HT1080 (cell line): ENCODE measurements around the gene SYK. TPM values are rescaled to one million over a fixed set of nuclear protein-coding genes. Genes with fewer than 3 reads are reported as not detected.
"Not testable (repeated sequence)": the region's sequence is repeated elsewhere in the genome, so short reads cannot be mapped to it uniquely, and the experiment has no call there.

ENCODE experiments used
- DNase-seq: peaks from one replicate; pipeline ENCODE4 v3.0.0-alpha.2; 2015; ENCODE audit warnings: low read depth
- polyA plus RNA-seq, 2 experiments: library from polyadenylated mRNA; depleted of rRNA; stranded (reverse); fragments of >200 nt; gene quantifications; 2 replicates each; pipeline ENCODE4 v1.2.3, GENCODE V29; 2015
- total RNA-seq: library from RNA; depleted of rRNA; stranded (reverse); fragments of >200 nt; shearing (Covaris generic); gene quantifications from 2 replicates; pipeline ENCODE4 v1.2.3, GENCODE V29; 2014; rRNA removed

SYK gene
- total RNA-seq = 0.03 and 0.68 TPM in 2 replicates
- not detected in 2 replicates for polyA plus RNA-seq (2015; cell fraction: cytosol; rRNA removed)
- polyA plus RNA-seq (2015; cell fraction: nucleus; rRNA removed) = not detected in 2 replicates

DNA sequence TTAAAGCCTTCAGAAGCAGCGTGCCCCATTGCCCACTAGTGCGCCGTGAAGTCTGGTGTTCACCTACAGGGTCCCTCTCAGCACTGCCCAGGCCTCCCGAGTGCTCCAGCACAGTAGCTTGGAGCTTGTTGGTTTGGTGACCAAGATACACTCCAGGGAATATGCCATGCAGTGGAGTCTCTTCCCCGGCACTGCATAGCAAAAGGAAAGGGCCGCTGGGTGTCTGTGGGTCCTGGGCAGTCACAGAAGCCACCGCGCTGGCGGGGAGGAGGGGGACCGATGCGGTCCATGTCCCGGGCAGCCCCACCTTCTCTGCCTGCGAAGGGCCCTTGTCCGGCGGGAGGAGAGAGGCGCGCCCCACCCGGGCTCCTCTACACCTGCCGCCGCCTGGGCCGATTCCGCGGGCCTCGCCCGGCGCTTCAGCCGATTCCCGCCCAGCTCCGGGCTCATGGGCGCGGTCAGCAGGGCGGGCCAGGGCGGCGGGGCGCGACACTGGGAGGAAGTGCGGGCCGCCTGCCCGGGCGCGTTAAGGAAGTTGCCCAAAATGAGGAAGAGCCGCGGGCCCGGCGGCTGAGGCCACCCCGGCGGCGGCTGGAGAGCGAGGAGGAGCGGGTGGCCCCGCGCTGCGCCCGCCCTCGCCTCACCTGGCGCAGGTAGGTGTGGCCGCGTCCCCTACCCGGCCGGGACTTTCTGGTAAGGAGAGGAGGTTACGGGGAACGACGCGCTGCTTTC, at the start of gene SYK:
TSS of gene SYK (plus strand) at position 579 of the 732 bp plus-strand sequence. CDS start 42,080 bp downstream, outside the sequence.
- DNase-seq = no peak

DNA sequence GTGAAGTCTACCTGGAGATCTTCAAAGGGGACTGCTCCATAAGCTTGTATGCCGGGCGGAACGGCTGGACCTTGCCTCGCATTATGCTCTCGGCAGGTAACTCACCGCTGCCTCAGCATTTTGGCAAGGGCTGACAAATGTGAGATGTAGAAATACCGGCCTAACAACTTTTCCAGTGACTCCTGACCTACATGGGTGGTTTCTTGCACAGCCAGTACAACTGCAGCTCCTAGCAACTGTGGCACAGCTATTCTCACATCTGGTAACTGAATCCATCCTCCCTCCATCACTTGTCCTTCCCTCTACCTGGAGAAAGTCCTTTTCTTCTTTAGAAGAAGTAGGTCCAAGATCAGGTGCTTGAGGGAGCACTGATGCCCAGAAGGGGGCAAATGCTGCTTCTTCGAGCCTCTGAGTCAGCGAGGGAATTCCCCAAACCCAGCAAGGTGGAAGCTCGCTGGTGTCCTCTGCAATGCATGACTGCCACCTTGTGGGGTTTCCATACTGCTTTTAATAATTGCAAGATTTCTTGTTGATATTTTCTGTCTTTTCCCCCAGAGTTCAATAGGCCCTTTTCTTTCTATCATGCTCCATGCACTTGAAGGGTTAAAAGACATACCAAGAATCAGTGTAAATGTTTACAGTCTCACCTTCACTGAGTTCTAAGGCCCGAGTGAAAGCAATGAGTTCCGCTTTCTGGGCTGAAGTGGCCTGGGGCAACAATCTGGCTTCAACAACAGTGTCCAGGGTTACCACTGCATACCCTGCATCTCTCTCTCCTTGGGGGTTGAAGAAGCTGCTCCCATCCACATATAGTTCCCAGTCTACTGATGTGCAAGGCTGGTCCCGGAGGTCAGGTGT, 45.9 kb upstream of the SYK start:
- peak; percentile 40 for DNase-seq

DNA sequence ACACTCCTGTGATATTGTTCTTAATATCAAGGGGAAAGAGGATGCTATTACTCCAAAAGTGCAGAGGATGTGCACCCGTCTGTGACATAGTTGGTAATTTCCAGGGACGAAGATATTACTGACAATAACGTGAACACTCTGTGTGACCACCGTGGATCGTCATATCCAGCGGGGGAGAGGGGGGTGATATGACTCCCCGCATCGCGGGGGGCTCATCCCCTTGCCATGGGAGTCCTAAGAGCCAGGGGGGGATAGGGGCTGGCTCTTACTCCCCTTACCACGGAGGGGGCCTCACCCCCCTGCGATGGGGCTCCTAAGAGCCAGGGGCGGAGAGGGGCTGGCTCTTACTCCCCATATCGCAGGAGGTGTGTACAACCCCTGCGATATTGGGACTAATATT, 41.0 kb upstream of the SYK start:
- not testable (repeated sequence) for DNase-seq

DNA sequence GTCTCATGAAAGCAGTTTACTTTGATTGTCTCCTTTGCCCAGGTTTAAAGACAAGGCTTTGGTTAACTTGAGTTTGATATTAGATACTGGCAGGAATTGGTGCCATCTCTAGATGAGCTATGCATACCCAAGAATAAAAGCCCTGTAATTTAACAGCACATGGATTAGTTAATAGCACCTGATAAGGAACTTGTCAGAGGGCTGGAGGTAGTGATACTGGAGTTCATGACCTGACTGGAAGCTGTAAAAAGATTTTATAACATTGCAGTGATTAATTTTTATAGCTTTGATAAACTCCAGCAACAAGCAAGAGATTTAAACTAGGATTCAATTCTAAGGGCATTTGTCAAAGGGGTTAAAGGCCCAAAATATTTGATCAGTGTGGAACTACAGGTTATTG, 34.9 kb upstream of the SYK start:
- no peak for DNase-seq

DNA sequence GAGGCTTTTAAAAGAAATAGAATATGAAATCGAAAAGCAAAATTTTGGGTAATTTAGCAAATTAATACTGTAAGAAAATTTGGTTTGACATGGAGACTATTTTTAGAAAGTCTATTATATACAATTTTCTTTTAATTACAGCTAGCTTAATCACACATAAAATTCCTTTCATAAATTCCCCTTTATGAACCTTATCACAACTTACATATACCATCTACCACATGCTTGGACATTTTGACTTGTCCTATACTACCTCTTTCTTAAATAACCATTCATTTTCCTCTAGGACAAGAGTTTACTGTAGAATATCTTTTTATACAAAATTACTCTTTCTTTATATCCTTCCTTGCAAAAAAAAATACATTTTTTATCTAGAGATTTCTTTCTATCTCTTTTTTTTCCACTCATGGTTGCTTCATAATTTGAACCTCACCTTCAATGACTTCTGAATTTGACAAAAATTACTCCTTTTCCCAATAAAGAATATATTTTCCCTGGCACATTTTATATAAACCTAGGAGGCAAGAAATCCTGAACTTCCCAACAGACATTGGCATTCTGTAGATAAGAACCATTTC, 34.0 kb upstream of the SYK start:
- DNase-seq = no peak

DNA sequence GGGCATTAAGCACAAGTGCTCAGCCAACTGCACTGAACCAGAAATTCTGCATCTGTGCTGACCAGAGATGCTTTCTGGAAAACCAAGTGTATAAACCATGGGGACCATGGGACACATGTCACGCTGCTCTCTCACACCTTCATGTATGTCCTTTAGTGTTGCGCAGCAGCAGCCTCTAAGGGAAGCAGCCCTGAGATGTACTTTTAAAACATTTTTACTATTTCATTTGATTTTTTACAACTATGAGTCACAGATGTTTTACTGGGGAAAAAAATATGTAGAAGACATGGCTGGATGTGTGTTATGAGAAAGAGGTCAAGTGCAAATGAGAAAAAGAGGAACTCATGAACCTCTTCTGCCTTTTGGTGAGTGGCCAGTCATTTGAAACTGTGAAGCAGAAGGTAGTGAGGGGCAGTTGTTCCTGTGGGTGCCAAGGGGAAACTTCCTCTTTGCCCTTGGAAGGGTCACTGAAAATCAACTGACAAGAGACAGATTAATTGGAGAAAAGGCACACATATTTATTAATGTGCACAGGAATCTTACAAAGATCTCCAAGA, 31.4 kb upstream of the SYK start:
- DNase-seq = no peak

DNA sequence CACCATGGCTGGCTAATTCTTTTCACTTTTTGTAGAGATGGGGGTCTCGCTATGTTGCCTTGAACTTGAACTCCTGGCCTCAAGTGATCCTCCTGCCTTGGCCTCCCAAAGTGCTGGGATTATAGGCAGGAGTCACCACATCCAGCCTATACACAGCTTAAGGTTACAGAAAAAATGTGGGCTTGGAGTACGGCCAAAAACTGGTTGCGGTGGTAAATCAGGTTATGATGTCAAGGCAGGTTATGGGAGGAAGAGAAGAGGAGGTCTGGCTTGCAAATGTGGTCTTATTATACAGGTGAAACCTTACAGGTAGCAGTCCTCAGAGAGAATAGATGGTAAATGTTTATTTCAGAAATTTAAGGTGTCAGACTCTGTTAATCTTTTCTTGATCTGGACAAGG, 30.7 kb upstream of the SYK start:
- no peak for DNase-seq

DNA sequence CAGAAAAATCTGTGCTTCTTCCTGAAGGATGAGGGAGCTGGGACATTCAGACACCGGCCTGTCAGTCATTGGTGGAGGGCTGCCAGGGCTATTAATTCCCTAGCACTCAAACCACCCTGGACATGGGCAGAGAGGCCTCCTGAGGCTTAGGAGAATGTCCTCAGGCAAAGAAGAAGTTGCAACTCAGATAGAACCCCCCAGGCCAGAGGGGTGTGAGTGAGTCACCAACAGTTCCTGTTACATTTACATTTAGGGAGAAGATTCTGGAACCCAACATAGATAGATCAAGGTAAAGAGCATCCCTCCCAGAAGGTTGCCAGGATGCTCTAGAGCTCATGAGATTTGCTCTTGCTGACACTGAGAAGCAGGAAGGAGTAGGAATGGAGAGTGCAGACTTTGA, 29.2 kb upstream of the SYK start:
- DNase-seq = no peak

DNA sequence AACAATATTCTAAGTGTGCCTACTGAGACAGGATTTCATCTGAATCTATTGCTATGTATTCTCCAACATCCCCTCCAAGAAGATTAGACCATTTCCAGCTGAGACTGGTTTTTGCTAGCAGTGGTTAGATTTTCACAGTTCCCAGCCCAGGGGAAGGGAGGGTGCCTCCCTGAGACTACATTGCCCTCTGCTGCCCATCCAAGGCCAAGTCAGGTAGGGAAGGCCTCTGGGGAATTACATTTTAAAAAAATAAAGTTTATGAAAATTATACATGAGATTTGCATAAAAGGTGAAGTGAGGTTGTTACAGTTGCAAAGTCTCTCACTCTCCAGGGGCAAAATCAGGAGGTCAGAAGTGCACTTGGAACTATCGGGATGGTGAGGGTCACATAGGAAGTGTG, 28.0 kb upstream of the SYK start:
- DNase-seq = no peak

DNA sequence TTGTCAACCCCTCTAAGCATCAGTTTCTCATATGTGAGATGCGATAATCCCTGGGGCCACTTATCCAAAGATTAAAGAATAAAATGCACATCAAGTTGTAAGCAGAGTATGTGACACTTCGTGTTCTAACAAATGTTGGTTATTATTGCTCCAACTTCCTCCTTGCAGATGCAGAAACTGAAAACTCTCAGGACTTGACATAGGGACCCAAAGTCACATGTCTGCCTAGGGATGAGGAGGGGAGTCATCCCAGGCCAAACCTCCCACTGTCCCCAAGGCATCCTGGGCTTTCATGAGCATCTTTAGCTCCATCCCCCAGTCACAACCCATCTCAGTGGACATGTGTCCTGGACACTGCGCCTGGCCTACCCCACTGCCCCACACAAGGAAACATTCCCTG, 27.5 kb upstream of the SYK start:
- DNase-seq = no peak

DNA sequence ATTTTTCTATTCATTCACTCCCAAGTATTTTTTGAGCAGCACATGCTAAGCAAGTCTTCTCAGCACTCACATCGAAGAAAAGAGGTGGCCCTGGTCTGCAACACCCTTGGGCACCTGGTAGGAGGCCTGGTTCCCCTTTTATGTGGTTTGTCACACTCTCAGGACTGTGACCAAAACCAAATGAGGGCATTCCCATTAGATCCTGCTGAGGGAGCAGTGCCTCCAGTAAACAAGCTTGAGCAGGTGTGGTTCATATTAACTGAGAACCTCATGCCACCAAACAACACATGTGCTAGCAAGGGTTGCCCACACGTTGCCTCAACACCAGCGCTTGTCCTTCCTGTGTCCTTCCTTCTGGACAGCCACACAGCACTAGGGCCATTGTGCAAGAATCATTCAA, 26.9 kb upstream of the SYK start:
- no peak for DNase-seq

DNA sequence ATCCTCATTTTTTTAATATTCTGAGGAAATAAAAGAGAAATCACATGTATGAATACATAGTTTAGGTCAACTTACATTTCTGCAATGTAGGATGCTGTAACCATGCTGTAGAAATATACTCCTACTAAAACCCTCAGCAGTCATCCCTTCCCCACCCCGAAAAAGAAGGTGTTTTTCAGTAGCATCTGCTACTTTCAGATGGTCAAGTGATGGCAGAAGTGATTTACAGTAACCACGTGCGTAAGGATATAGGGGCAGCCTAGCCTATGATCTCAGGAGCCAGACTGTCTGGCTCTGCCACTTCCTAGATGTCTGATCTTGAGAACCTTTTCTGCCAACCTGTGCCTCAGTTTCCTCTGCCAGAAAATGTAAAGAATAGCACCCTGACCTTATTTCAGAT, 26.0 kb upstream of the SYK start:
- DNase-seq = no peak

DNA sequence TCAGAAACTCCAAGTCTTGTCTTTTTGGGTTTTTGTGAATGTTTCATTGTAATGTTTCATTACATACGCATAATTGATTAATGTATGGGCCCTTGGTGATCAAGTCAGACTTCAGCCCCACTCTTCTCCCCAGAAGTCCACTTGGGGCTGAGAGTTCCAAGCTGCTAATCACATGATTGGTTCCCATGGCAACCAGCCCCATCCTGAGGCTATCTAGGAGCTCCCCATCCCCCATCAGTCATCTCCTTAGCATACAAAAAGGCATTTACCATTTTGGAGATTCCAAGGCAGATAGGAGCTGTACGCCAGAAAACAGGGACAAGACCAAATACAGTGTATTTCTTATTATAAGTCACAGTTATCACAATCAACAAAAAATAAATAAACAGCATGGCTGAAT, 22.9 kb upstream of the SYK start:
- no peak for DNase-seq

DNA sequence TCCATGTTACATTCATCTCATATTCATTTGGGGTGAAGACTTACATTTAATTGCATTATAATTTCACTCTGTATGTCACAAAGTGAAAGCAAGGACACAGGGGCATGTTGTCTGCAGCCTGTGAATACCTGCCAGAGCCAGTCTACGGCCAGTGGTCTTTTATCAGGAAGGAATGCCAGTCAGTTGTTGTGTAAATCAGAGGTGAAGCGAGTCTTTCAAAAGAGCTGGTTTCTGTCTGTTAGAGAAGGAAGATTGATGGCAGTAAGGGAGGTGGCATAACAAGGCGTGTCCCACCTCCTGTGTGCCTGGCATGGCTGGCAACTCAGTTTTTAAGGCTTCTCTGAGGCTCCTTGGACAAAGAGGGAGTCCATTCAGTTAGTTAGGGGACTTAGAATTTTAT, 18.1 kb upstream of the SYK start:
- DNase-seq = no peak

DNA sequence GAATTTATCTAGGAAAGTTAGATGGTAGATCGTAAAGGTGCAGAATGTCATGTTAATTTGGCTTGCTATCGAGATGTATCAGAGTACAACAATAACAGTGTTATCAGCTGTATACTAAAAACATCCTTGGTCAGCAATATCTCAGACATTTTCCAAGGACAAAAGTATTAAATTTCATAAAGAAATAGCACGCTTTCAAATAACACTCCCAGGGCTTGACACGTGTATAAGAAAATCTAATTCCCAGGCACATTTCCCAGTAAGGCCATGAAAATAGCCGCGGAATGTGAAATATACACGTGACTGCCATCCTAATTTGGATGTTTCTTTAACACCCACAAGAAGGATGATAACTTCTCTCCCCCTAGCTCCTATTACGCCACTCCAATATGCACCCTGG, 17.7 kb upstream of the SYK start:
- no peak for DNase-seq

DNA sequence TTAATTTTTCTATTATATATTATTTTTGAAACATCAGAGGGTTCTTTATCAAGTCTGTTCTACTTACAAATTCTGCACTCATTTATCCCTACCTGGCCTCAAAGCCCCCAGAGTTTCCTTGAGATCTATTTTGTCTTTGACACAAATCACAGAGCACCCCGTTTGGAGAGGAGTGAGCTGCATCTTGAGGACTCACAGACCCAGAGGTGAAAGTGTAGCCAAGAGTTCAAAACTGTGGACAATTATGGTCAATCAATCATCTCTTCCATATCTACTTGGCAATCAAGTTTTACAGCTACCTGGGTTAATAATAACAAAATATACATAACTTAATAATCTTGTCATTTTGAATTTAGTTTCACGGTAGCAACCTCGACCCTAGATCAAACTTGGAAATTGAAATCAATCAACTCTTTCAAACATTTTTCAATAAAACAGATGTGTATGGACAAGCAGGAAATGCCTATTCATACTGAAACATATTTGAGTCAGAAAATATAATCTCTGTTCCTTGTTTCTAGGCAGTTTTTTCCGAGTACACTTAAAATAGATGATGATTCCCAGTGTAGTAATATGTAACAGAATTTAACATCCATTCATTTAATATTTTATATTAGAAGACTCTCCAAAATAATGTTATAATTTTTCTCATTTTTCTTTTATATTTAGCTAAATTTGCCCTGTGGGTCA, 13.7 kb upstream of the SYK start:
- no peak for DNase-seq

DNA sequence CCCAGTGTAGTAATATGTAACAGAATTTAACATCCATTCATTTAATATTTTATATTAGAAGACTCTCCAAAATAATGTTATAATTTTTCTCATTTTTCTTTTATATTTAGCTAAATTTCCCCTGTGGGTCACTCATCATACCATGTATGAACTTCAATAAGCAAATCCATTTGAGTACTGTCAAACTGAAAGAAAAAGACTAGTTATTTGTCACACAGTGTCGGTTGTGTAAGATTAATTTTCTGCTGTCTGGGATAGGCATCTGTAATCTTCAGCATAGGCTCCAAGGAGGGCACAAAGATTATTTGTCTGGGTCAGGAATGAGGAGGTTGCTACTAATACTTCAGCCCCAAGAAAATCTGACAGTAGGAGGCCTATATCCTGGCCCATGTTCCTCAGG, 13.1 kb upstream of the SYK start:
- not testable (repeated sequence) for DNase-seq

DNA sequence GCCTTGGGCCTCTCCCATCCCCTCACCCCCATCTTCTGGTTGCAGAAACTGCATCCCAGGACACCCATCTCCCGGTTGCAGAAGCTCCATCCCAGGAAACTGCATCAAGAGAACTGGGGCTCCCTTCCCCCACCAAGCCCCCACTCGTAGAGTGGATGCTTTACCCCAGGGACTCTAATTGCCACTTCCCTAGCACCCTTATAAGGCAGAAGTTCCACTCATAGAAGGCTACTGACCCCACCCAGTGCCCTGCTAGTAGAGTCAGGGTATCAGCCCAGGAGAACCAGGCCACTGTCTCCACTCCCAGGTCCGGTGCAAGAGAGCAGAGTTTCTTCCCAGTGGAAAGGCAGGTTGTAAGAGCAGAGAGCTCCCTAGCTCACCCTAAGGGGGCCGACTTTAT, 12.2 kb upstream of the SYK start:
- DNase-seq = no peak

DNA sequence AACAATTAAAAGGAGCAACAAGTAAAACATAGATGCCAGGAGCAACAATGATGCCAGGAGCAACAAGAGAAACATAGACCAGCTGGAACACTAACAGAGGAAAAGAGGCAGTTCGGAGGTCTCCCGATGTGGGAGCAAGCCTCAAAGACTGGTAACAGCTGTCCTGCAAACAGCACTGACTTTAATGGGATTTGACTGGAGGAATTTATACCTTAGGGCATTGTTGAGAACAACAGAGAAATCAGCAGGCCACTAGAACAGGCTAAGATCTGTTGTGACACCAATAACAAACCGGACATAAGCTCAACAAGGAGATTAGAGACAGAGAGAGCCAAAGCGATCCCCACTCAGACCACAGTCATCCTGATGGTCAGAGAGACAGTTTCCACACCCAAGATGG, 11.8 kb upstream of the SYK start:
- no peak for DNase-seq

DNA sequence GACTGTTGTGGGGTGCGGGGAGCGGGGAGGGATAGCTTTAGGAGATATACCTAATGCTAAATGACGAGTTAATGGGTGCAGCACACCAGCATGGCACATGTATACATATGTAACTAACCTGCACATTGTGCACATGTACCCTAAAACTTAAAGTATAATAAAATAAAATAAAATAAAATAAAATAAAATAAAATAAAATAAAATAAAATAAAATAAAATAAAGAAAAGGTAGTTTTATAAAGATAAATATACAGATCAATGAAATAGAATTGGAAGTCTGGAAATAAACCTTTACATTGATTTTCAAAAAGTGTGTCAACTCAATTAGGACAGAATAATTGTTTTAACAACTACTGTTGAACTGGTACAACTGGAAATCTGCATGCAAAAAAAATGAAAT, 8.6 kb upstream of the SYK start:
- DNase-seq = not testable (repeated sequence)

DNA sequence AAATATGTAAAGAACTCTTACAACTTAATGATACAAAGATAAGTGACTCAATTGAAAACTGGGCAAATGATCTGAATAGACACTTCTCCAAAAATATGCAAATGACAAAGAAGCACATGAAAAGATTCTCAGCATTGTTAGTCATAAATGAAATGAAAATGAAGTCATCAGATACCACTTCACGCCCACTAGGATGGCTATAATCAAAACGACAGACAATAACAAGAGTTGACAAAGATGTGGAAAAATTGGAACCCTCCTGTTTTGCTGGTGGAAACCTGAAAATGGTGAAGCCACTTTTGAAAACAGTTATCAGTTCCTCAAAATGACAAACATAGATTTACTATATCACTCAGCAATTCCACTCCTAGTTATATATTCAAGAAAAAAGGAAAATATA, 7.9 kb upstream of the SYK start:
- no peak for DNase-seq
